GM23248 (cell line): ENCODE data around the gene PRR9.

Experiments
- EZH2 ChIP-seq: fragments of 200-600 bp; sonication (generic); IDR thresholded peaks from 2 replicates; pipeline ENCODE4 v1.6.1; 2018; ENCODE audit warnings: antibody characterized with exemption, mild to moderate bottlenecking; ENCODE audit not compliant: insufficient read depth, poor library complexity, severe bottlenecking
- EZH2phosphoT487 ChIP-seq: fragments of 200-600 bp; sonication (generic); IDR thresholded peaks from 2 replicates; pipeline ENCODE4 v1.6.1; 2018; ENCODE audit warnings: antibody characterized with exemption, moderate library complexity, mild to moderate bottlenecking, low read depth; ENCODE audit not compliant: insufficient read depth

GRCh38 chr1:153168686-153169085 lies 48.7 kb upstream of the PRR9 start:
- TF ChIP-seq EZH2phosphoT487 = no peak
- TF ChIP-seq EZH2 = no peak
